Measurements from ENCODE around the gene AEBP1. TPM values are rescaled to one million over a fixed set of nuclear protein-coding genes. Genes with fewer than 3 reads are reported as not detected.
A peak's percentile ranks its signal among the peaks of the same experiment; 100 is the strongest.

The AEBP1 gene
- total RNA-seq, 2 experiments from 2014 or later, result 32.6 to 38.3 TPM

DNA sequence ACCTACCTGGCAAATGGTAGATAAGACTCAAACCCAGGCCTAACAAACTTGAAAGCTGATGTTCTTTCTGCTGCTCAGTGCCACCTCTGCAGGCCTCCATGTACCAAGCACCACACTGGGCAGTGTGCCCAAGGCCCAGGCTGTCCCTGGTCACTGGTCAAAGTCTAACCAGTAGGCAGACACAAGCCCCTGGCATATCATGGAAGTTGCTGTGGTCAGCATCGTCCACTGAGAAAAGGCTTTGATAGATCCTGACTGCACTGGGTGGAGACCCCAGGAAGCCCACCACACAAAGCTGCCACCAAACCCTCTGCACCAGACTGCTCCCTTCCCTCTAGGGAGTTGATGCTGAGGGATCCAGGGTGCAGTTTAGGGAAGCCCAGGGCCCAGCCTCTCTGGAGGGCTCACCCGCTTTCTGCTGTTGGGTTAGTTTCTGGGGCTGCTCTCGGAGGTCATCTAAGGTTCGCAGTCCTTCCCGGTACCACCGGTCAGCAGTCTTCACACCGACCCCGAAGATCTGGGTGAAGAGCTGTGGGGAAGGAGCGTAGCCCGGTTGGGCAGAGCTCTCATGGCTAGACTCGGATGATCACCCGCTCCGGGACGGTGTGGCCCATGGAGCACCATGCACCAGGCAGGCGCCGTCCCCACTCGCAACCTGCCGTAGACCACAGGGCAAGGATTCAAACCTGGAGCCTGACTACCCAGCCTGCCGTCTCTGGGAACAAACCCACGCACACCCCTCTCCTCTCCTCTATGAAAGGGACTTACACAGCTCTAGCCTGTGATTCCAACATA lies 27.8 kb upstream of the AEBP1 start:
- H3K4me1 Mint-ChIP-seq, result peaks cover 41% of the 10 kb centered on the region
- H3K27ac Mint-ChIP-seq, result no peak overlapping the region
- DNase-seq, result no peak
- H3K4me3 Mint-ChIP-seq, result no peak overlapping the region
- no peaks in the 10 kb centered on the region for H3K9me3 Mint-ChIP-seq
- H3K27me3 Mint-ChIP-seq, result no peaks in the 10 kb centered on the region
- H3K36me3 Mint-ChIP-seq, result peaks cover 40% of the 10 kb centered on the region

DNA sequence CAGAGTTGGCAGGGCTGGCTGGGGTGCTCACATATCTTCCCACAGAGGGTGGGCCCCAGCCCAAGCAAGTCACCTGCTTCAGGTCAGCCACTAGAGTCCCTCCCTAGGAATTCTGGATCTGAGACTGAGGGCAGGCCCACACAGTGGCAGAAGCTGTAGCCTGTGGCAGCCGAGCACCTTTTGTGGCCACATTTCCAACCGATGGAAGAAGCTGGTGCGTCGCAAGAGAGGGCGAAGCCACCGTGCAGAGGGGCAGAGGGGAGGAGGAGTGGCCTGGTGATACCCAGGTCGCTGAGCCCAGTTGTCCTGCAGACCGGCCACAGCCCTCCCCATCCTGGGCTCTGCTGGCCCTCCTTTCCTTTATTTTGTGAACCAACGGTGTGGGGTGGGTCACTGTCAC lies 27.1 kb upstream of the AEBP1 start:
- Mint-ChIP-seq H3K4me3 (no peak overlapping the region), H3K9me3 (no peaks in the 10 kb centered on the region), H3K27ac (peak overlapping the region; percentile 27), H3K27me3 (no peaks in the 10 kb centered on the region), H3K4me1 (peaks cover 41% of the 10 kb centered on the region), H3K36me3 (peaks cover 45% of the 10 kb centered on the region)
- no peak for DNase-seq

DNA sequence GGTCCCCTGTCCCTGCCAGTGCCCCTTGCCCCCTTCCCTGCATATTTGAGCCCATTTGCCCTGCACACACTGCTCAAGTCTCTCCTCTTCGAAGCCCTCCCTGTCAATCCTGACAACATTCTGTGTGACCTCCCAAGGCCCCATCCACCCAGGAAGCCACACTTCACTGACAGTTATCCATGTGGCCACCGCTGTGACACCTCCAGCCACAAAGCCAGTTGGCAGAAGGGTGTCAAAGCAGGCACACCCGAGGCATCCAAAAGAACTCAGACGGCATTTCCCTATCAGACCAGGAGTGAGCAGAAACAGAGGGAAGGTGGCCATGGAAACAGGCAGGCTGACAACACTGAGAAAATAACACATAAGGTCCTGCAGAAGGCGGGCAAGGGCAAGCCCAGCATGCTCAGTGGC lies 26.5 kb upstream of the AEBP1 start:
- Mint-ChIP-seq H3K4me3 (no peak overlapping the region), H3K27ac (peak overlapping the region; percentile 81), H3K9me3 (no peaks in the 10 kb centered on the region), H3K36me3 (peaks cover 43% of the 10 kb centered on the region), H3K27me3 (no peaks in the 10 kb centered on the region), H3K4me1 (peaks cover 35% of the 10 kb centered on the region)
- no peak for DNase-seq

DNA sequence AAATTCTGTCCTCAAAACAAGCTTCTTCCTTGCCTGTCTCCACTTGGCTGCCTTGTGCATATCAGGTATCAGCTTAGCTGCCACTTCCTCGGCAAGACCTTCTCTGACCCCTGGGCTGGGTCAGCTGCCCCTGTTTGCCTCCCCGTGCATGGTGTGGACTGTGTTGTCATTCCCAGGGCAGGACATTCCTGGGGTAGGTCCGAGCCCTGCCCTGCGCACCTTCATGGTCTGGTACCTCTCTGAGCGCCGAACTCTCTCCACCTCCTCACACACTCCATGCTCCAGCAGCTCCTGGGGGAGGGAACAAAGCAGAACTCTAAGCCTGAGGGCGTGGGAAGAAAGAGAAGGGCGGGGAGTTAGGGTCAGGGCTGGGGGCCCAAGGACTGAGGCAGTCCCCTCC lies 25.6 kb upstream of the AEBP1 start:
- H3K4me3 Mint-ChIP-seq, result no peak overlapping the region
- DNase-seq, result no peak
- peaks cover 43% of the 10 kb centered on the region for H3K36me3 Mint-ChIP-seq
- no peaks in the 10 kb centered on the region for H3K27me3 Mint-ChIP-seq
- peaks cover 40% of the 10 kb centered on the region for H3K4me1 Mint-ChIP-seq
- H3K9me3 Mint-ChIP-seq, result no peaks in the 10 kb centered on the region
- H3K27ac Mint-ChIP-seq, result peak overlapping the region; percentile 73

DNA sequence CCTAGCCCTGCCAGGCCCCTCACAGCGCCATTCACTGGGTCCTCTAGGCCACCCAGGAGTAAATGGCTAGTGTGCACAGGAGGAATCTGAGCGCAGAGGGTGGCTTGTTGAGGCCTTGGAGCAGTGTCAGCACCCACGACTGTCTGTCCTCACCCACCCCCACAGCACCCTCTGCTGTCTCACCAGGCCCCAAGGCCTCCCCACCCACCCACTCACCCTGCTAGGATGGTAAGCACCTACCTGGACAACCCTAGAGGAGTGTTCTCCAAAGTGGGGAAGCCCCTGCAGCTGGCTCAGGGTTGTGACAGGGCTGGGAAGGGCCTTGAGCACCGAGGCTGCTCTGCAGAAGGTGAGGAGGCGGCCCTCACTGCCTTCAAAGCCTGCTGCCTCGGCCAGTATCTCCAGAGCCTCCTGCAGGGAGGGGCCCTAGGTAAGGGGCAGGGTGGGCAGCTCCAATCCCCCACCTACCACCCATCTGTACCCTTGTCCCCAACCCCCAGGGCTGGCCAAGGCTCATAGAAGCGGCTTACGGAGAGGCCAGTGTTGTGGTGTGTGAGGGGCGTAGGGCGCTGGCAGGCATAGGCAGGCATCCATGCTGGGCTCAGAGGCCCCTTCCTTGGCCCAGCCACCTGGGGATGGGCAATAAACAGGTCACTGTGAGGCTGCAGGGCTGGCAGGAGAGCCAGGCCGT lies 24.7 kb upstream of the AEBP1 start:
- Mint-ChIP-seq H3K4me3 (peak overlapping the region; percentile 1), H3K4me1 (peaks cover 36% of the 10 kb centered on the region), H3K9me3 (no peaks in the 10 kb centered on the region), H3K27ac (no peak overlapping the region), H3K36me3 (peaks cover 40% of the 10 kb centered on the region), H3K27me3 (peaks cover 4% of the 10 kb centered on the region)
- DNase-seq, result no peak

DNA sequence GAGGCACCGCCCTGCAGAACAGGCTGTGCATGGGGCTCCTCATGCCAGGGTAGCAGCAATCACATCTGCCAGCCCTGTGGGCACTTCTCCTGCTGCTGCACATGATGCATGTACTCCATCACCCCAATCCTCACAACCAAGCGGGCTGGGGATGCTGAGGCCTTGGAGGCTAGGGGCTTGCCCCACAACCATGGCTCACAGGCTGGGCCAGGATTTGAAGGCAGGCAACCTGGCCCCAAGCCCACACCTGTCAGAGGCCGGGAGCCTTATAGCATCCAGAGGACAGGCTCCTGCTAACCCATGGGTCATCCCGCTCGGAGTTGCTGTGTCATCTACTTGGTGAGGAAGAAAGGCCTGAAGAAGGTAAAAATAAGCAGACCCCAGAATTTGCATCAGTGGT lies 24.0 kb upstream of the AEBP1 start:
- Mint-ChIP-seq H3K4me1 (peaks cover 36% of the 10 kb centered on the region), H3K36me3 (peaks cover 36% of the 10 kb centered on the region)

DNA sequence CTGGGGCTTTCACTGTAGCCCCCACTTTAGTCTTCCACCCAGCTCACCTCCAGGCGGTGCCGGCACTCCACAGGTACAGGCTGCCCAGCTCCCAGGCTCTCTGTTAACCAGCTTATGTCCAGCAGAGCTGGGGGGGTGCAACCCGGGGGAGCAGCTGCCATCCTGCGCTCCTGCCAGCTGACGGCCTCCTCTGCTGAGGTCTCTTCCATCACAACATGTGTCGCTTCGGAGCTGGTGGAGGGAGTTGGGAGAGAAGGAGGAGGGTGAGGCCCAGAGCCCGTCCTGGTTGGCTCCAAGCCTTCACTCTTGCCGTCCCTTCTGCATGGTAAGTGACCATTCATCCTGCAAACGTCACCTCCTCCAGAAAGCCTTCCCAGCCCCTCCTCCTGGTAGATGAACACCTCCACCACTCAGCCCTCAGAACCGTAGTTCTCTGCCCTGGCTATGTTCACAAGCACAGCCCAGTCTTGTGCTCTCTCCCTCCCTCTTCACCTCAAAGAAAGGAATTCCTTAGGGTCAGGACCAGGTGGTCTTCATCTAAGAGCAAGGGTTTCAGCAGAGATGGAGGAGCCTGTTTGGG lies 23.4 kb upstream of the AEBP1 start:
- peaks cover 4% of the 10 kb centered on the region for H3K27me3 Mint-ChIP-seq
- H3K9me3 Mint-ChIP-seq, result no peaks in the 10 kb centered on the region
- H3K36me3 Mint-ChIP-seq, result peaks cover 32% of the 10 kb centered on the region
- H3K27ac Mint-ChIP-seq, result peak overlapping the region; percentile 94
- H3K4me3 Mint-ChIP-seq, result peak overlapping the region; percentile 84
- peaks cover 36% of the 10 kb centered on the region for H3K4me1 Mint-ChIP-seq
- no peak for DNase-seq

More for the DNA sequence above, 24.0 kb upstream of the AEBP1 start:
- Mint-ChIP-seq H3K9me3 (no peaks in the 10 kb centered on the region), H3K4me3 (no peak overlapping the region), H3K27me3 (peaks cover 4% of the 10 kb centered on the region), H3K27ac (no peak overlapping the region)
- no peak for DNase-seq

DNA sequence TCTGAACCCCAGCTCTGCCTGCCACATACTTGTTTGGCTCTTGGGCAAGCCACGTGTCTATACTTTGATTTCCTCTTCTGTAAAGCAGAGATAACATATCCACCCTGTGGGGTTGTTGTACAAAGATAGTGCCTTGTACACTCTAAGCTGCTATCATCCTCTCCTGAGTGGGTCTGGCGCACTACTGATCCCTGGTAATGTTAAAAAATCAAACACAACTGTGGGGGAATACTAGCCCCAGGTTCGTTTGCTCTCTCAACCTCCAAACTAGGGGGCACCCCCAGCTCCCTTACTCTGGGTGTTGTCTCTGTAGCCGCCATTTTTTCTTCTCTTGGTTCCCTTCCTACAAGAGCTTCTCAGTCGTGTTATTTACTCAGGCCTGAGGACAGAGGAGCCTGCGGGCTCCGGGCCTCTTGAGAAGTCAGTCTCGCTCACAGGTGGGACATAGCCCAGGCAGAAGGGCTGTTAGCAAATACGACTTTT lies 22.8 kb upstream of the AEBP1 start:
- Mint-ChIP-seq H3K4me3 (peak overlapping the region; percentile 84), H3K4me1 (peaks cover 36% of the 10 kb centered on the region), H3K9me3 (no peaks in the 10 kb centered on the region), H3K27ac (peak overlapping the region; percentile 94), H3K27me3 (peaks cover 4% of the 10 kb centered on the region), H3K36me3 (peaks cover 28% of the 10 kb centered on the region)
- DNase-seq, result no peak

DNA sequence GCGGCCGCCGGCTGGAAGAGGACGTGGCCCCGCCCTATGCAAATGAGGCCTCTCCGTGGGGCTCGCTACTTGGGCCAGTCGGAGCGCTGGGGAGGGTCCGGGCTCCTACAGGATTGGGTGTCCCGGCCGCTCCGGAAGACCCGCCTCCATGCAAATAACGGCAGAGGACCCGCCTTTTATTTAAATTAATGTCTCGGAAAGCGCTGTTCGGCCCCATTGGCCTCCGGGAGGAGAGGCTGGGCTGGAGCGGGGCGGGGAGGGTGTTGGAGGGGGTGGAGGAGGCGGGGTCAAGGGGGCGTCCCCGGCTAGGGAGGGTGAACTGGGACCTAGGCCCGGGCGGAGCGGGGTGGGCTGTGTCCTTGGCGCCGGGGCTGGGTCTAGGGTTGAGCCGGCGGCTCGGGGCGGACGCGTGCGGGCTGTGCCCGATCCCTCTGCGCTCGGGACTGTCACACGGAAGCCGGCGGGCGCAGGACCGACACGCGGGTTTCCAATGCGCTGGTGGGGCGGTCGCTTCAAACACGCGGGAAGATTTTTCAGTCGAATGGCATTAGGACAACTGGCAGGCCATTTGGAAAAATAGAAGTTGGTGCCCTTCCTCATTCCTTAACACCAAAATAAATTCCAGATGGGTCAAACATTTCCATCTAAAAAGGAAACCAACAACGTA lies 21.5 kb upstream of the AEBP1 start:
- Mint-ChIP-seq H3K4me1 (peaks cover 33% of the 10 kb centered on the region), H3K27me3 (peaks cover 4% of the 10 kb centered on the region), H3K4me3 (peak overlapping the region; percentile 77), H3K36me3 (peaks cover 22% of the 10 kb centered on the region), H3K27ac (peak overlapping the region; percentile 81), H3K9me3 (no peaks in the 10 kb centered on the region)
- peak; percentile 99 for DNase-seq

DNA sequence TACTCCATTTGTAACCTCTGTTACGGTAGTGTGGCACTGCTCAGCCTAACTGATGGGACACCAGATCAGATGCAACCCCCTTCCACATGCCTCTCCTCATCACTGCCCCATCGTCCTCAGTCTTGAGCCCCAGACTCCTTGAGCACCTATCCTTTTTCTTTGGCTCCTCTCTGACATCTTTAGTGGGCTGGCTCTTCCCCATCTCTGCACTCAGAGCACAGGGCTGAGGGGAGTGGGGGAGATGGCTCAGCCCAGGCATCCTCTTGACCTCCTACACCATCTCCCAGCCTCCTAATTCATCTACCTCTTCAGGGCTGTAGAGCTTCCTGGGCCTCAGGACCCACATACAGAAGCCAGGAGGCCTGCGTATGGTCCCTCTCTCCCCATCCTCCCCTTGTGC lies 20.3 kb upstream of the AEBP1 start:
- peak overlapping the region; percentile 49 for H3K27ac Mint-ChIP-seq
- no peak overlapping the region for H3K4me3 Mint-ChIP-seq
- peaks cover 4% of the 10 kb centered on the region for H3K27me3 Mint-ChIP-seq
- no peaks in the 10 kb centered on the region for H3K9me3 Mint-ChIP-seq
- peaks cover 26% of the 10 kb centered on the region for H3K4me1 Mint-ChIP-seq
- no peak for DNase-seq
- H3K36me3 Mint-ChIP-seq, result peaks cover 14% of the 10 kb centered on the region

DNA sequence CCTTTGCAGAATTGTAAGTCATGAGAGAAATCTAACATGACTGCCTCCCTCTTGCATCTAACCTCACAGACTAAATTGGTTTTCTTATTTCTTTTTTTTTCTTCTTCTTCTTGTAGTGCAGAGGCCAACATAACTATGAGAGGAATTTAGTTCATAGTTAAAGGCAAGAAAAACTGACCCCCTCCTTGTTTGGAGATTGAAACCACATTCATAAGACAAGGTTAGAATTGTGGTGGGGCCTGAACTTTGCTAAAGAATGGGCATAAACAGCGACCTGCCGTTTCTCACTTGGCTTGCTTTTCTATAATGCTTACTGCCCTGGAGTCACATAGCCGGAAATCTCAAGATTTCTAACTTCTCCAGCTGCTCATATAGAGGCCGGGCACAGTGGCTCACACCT lies 19.4 kb upstream of the AEBP1 start:
- no peak for DNase-seq
- H3K4me3 Mint-ChIP-seq, result no peak overlapping the region
- H3K9me3 Mint-ChIP-seq, result no peaks in the 10 kb centered on the region
- no peak overlapping the region for H3K27ac Mint-ChIP-seq
- H3K36me3 Mint-ChIP-seq, result peaks cover 14% of the 10 kb centered on the region
- peaks cover 4% of the 10 kb centered on the region for H3K27me3 Mint-ChIP-seq
- H3K4me1 Mint-ChIP-seq, result peaks cover 19% of the 10 kb centered on the region

DNA sequence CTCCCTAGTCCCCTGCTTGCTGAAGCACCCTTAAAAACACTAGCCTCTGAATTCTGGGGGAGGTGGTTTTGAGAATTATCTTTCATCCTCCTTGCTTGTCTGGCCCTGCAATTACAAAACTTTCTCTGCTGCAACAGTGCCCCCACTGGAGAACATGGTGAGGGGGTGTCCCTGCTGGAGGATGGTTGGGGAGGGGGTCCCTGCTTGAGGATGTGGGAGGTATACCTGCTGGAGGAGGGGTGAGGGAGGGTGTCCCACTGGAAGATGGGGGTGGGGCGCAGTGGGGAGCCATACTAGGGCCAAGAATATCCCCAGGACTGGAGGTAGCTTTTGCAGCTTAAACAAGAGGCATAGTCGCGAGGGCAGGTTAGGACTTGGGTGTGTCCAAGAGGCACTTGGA lies 18.6 kb upstream of the AEBP1 start:
- Mint-ChIP-seq H3K4me1 (peaks cover 13% of the 10 kb centered on the region), H3K27me3 (peaks cover 4% of the 10 kb centered on the region), H3K9me3 (no peaks in the 10 kb centered on the region), H3K27ac (no peak overlapping the region), H3K4me3 (no peak overlapping the region), H3K36me3 (peaks cover 13% of the 10 kb centered on the region)
- DNase-seq, result no peak

DNA sequence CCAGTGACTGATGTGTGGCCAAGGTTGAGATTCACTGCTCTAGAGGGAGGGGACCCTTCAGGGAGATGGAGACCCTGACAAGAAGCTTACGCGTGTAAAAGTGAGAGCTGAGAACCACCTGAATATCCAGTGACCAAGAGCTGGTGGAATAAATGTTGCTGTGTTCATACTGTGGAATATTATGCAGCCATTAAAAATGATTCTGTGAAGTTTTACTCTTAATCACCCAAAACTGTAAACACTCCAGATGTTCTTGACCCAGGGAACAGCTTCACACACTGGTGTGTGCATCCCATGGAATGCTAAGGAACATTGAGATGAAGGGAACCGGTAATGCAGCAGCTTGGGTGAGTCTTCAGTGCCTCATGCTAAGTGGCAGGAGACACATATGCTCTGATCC lies 17.5 kb upstream of the AEBP1 start:
- no peaks in the 10 kb centered on the region for H3K9me3 Mint-ChIP-seq
- no peak for DNase-seq
- peaks cover 6% of the 10 kb centered on the region for H3K4me1 Mint-ChIP-seq
- H3K27me3 Mint-ChIP-seq, result peaks cover 4% of the 10 kb centered on the region
- H3K4me3 Mint-ChIP-seq, result no peak overlapping the region
- peaks cover 3% of the 10 kb centered on the region for H3K36me3 Mint-ChIP-seq
- no peak overlapping the region for H3K27ac Mint-ChIP-seq

DNA sequence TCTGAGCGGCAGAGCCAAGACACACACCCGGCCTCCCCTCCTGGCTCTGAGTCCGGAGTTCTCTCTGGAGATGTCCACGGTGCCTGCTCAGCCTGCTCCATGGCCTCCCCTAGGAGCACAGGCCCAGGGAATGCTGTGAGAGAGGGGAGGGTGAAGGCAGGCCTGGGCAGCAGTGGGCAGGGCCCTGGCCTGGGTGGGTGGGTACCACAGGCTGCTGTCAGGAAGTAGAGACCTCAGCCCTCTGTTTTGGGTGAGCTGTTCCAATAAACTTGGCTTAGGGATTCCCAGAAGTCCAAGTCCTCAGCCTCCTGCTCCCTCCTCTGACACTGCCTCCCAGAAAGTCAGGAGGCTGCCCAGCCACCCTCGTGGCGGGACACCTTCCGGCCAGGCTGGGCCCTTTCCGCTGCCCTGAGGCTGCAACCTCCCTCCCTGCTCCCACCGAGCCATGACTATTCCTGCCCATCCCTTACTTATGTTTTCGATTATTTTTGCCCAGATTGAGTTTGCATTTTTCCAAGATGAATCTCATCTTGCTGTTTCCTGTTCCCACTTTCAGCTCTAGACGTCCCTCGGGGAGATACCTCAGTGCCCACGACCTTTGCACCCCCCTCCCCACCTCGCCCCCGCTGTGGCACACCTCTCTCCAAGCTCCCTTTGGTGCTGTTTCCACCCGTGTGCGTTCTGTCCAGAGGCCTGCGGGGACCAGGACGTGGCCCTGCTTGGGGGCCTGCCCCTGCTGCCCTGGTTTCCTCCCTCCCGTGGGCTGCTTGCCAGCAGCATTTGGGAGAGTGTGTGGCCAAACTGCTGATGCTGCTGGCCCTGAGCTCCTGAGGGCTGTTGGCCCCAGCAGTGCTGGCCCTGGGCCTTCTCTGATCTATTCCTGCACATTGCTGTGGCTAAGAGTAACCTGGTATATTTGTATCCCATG lies 16.0 kb upstream of the AEBP1 start:
- H3K9me3 Mint-ChIP-seq, result no peaks in the 10 kb centered on the region
- no peak for DNase-seq
- H3K27ac Mint-ChIP-seq, result no peak overlapping the region
- peaks cover 2% of the 10 kb centered on the region for H3K4me1 Mint-ChIP-seq
- peaks cover 4% of the 10 kb centered on the region for H3K27me3 Mint-ChIP-seq
- no peak overlapping the region for H3K4me3 Mint-ChIP-seq
- no peaks in the 10 kb centered on the region for H3K36me3 Mint-ChIP-seq

All from activated naive CD8-positive, alpha-beta T cell treated with anti-CD3 and anti-CD28 coated beads for 36 hours (primary cell).